GM23248 (cell line): ENCODE measurements around the gene PCP4. TPM values are rescaled to one million over a fixed set of nuclear protein-coding genes. Genes with fewer than 3 reads are reported as not detected.

ENCODE experiments used
- DNase-seq: peaks from one replicate; pipeline ENCODE4 v3.0.0-alpha.2; 2015
- H2AFZ ChIP-seq: fragments of 200-600 bp; sonication (generic); 2 replicates; pipeline ENCODE4 v1.6.1; 2016; ENCODE audit warnings: antibody characterized with exemption
- H3F3A ChIP-seq: fragments of 200-600 bp; sonication (generic); 2 replicates; pipeline ENCODE4 v1.6.1; 2016; ENCODE audit warnings: mild to moderate bottlenecking, antibody characterized with exemption, mixed run types; ENCODE audit not compliant: insufficient read depth
- H3K27ac ChIP-seq: fragments of 200-600 bp; sonication (generic); 2 replicates; pipeline ENCODE4 v1.5.1; 2016; ENCODE audit warnings: mild to moderate bottlenecking
- H3K27me3 ChIP-seq: fragments of 200-600 bp; sonication (generic); replicated peaks from 2 replicates; pipeline ENCODE4 v1.6.1; 2016; ENCODE audit warnings: mild to moderate bottlenecking; ENCODE audit not compliant: insufficient read depth
- H3K36me3 ChIP-seq: fragments of 200-600 bp; sonication (generic); 2 replicates; pipeline ENCODE4 v1.6.1; 2016; ENCODE audit warnings: low read depth, mild to moderate bottlenecking
- H3K4me1 ChIP-seq: fragments of 200-600 bp; sonication (generic); 2 replicates; pipeline ENCODE4 v1.6.1; 2016; ENCODE audit warnings: mild to moderate bottlenecking; ENCODE audit not compliant: insufficient read depth
- H3K4me2 ChIP-seq: fragments of 200-600 bp; sonication (generic); one replicate; pipeline ENCODE4 v1.6.1; 2016; ENCODE audit warnings: mild to moderate bottlenecking; ENCODE audit not compliant: unreplicated experiment
- H3K4me3 ChIP-seq: fragments of 200-600 bp; sonication (generic); 2 replicates; pipeline ENCODE4 v1.5.1; 2016; ENCODE audit warnings: mild to moderate bottlenecking
- H3K79me2 ChIP-seq: fragments of 200-600 bp; sonication (generic); 2 replicates; pipeline ENCODE4 v1.6.1; 2016; ENCODE audit warnings: mild to moderate bottlenecking; ENCODE audit not compliant: insufficient read depth
- H3K9ac ChIP-seq: fragments of 200-600 bp; sonication (generic); 2 replicates; pipeline ENCODE4 v1.6.1; 2016; ENCODE audit warnings: mild to moderate bottlenecking
- H3K9me2 ChIP-seq: fragments of 200-600 bp; sonication (generic); 2 replicates; pipeline ENCODE4 v1.6.1; 2016; ENCODE audit warnings: mixed run types, mild to moderate bottlenecking, moderate library complexity; ENCODE audit not compliant: insufficient read depth
- H3K9me3 ChIP-seq: fragments of 200-600 bp; sonication (generic); one replicate; pipeline ENCODE4 v1.6.1; 2017; ENCODE audit warnings: low read depth
- H4K20me1 ChIP-seq: fragments of 200-600 bp; sonication (generic); 2 replicates; pipeline ENCODE4 v1.6.0; 2016; ENCODE audit not compliant: insufficient read depth
- EZH2 ChIP-seq: fragments of 200-600 bp; sonication (generic); IDR thresholded peaks from 2 replicates; pipeline ENCODE4 v1.6.1; 2018; ENCODE audit warnings: antibody characterized with exemption, mild to moderate bottlenecking; ENCODE audit not compliant: insufficient read depth, poor library complexity, severe bottlenecking
- EZH2phosphoT487 ChIP-seq: fragments of 200-600 bp; sonication (generic); IDR thresholded peaks from 2 replicates; pipeline ENCODE4 v1.6.1; 2018; ENCODE audit warnings: antibody characterized with exemption, moderate library complexity, mild to moderate bottlenecking, low read depth; ENCODE audit not compliant: insufficient read depth
- WGBS, 2 experiments: methylation state at CpG; one replicate each; pipeline ENCODE4 v1.1.6; 2015 to 2017; ENCODE audit warnings: low lambda C conversion rate in 2 of 2, low coverage in 1 of 2; ENCODE audit errors: missing lambda C conversion rate in 2 of 2; 5-methylcytosine and 5-hydroxymethylcytosine counted together
- in situ Hi-C: fragments of 300-500 bp; cut with MboI; formaldehyde crosslinking; loops from 2 replicates; pipeline ENCODE4 v1.15.0; 2020
- polyA plus RNA-seq: library from polyadenylated mRNA; unstranded; fragments of >200 nt; fragmentation: Nextera tagmentation; extraction: Ambion mirVana; gene quantifications from 2 replicates; pipeline ENCODE4 v1.2.1, GENCODE V29; 2016
- total RNA-seq: library from RNA; depleted of rRNA; stranded (reverse); fragments of >200 nt; shearing (Covaris generic); gene quantifications from 2 replicates; pipeline ENCODE4 v1.2.3, GENCODE V29; 2014

The PCP4 gene
- total and polyA plus RNA-seq, 2 experiments from 2014 or later, result not detected

DNA sequence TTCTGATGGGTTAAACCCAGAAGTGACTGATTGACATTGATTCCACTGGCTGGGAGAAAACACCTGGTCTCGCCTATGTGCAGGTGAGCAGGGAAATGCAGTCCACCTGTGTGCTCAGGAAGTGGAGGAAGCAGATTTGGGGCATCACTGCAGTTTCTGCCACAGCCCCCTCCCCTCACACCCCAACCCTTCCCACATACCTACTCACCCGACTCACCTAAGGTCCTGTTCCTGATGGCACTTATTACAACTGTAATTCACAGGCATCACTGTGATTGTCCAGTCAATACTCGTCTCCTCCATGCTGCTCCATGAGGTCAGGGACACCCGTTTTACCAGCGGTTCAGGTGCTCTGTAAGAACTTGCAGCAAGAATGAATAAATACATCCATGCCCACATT lies 68.5 kb downstream of the PCP4 start:
- Histone ChIP-seq H3K4me1 (no peaks in the 10 kb centered on the region), H3K27me3 (no peaks in the 10 kb centered on the region), H3F3A (no peaks in the 10 kb centered on the region), H3K9me3 (no peaks in the 10 kb centered on the region), H3K36me3 (no peaks in the 10 kb centered on the region), H3K9ac (no peak overlapping the region), H3K27ac (no peak overlapping the region), H4K20me1 (no peaks in the 10 kb centered on the region), H3K9me2 (no peaks in the 10 kb centered on the region), H3K4me3 (no peak overlapping the region), H3K4me2 (no peak overlapping the region), H2AFZ (no peak overlapping the region), H3K79me2 (no peaks in the 10 kb centered on the region)
- WGBS, 2 experiments, result 15 to 16% methylated on average over 5 of the region's 5 CpGs
- TF ChIP-seq EZH2phosphoT487 (no peak), EZH2 (no peak)
- in situ Hi-C loops, result no loop called here
- no peak for DNase-seq

DNA sequence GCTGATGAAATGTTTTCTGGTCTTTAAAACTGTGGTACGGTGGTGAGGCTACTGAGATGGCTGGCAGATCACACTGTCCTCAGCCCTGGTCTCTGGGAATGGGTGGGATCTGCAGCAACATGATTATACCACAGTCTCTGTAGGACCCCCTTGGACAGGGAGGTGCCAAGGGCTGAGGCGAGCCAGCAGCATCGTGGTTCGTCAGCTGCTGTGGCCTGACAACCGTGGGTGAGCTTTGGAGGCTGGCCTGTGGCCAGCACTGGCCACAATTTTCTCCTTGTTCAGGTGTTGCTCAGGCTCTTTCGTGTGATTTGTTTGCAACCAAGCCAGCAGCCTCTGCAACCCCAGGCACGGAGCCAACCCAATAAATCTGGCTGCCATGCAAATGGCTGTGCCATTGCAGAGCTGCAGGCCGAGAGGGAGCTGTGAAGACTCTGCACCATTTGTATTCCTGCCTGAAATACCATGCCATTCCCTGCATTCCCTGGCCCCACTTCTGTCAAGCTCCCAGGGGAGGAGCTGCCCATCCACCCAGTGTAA lies 70.9 kb downstream of the PCP4 start:
- 3 to 7% methylated on average over 8 of the region's 8 CpGs for WGBS, 2 experiments
- H3K27ac ChIP-seq, result no peak overlapping the region
- H3K9me2 ChIP-seq, result no peaks in the 10 kb centered on the region
- no peak overlapping the region for H3K9ac ChIP-seq
- no peaks in the 10 kb centered on the region for H4K20me1 ChIP-seq
- H3K36me3 ChIP-seq, result no peaks in the 10 kb centered on the region
- no peak overlapping the region for H3K4me3 ChIP-seq
- DNase-seq, result no peak
- no peaks in the 10 kb centered on the region for H3K27me3 ChIP-seq
- no peaks in the 10 kb centered on the region for H3K79me2 ChIP-seq
- no peak overlapping the region for H3K4me2 ChIP-seq
- no peak overlapping the region for H2AFZ ChIP-seq
- no peaks in the 10 kb centered on the region for H3K9me3 ChIP-seq
- no peak for TF ChIP-seq EZH2
- no peak for TF ChIP-seq EZH2phosphoT487
- H3K4me1 ChIP-seq, result no peaks in the 10 kb centered on the region
- in situ Hi-C loops, result no loop called here
- no peaks in the 10 kb centered on the region for H3F3A ChIP-seq

DNA sequence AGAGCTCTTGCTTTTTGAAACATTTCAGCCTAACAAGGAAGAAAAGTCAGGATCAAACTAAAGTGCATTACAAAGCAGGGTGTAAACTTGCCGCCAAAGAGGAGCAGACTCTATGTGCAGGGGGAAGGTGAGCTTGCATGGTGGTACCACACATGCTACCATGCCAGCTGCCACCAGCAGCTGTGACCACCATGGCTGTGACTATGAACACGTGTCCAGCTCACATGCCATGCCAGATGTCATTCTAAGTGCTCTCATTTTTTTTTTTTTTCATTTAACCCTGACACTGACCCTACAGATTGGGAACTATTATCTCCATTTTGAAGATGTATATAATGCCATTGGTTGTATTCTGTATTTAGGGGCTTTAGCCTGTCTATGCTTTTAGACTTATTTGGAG lies 79.0 kb downstream of the PCP4 start:
- no peak for DNase-seq
- Histone ChIP-seq H3K4me2 (no peak overlapping the region), H4K20me1 (no peaks in the 10 kb centered on the region), H3K79me2 (no peaks in the 10 kb centered on the region), H3K9me2 (no peaks in the 10 kb centered on the region), H3K27ac (no peak overlapping the region), H3K4me1 (no peaks in the 10 kb centered on the region), H3F3A (no peaks in the 10 kb centered on the region), H3K9ac (no peak overlapping the region), H3K4me3 (no peak overlapping the region), H2AFZ (no peak overlapping the region), H3K9me3 (no peaks in the 10 kb centered on the region), H3K36me3 (no peaks in the 10 kb centered on the region), H3K27me3 (no peaks in the 10 kb centered on the region)
- WGBS, 2 experiments, result 18 to 38% methylated on average over 2 of the region's 2 CpGs
- in situ Hi-C loops, result no loop called here
- TF ChIP-seq EZH2, result no peak
- TF ChIP-seq EZH2phosphoT487, result no peak

DNA sequence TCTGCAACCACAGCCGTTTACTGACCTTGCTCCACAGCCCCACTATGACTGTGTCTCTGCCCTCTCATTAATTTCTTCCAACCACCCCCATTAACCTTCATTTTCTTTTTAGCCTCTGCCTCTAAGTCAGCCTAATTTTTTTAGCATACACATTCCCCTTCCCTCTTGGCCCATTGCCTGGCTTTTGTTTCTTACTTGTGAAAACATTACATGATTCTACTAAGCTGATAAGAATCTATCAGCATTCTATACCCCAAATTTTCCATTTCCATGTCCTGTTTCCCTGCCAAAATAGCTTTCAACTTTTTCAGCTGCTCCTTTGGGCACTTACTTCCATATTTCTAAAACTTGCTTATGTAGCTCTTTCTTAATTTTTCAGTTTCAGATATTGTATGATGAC lies 79.8 kb downstream of the PCP4 start:
- no peak for TF ChIP-seq EZH2phosphoT487
- TF ChIP-seq EZH2, result no peak
- Histone ChIP-seq H3K4me1 (no peaks in the 10 kb centered on the region), H3K36me3 (no peaks in the 10 kb centered on the region), H3F3A (no peaks in the 10 kb centered on the region), H4K20me1 (no peaks in the 10 kb centered on the region), H3K9ac (no peak overlapping the region), H3K27ac (no peak overlapping the region), H3K4me2 (no peak overlapping the region), H3K79me2 (no peaks in the 10 kb centered on the region), H3K9me3 (no peaks in the 10 kb centered on the region), H3K9me2 (no peaks in the 10 kb centered on the region), H3K27me3 (no peaks in the 10 kb centered on the region), H2AFZ (no peak overlapping the region), H3K4me3 (no peak overlapping the region)
- 12 to 33% methylated on average over 1 of the region's 1 CpG for WGBS, 2 experiments
- in situ Hi-C loops, result no loop called here
- DNase-seq, result no peak
